Measurements from ENCODE around the gene PORCN.

PORCN gene

GRCh38 chrX:48467281-48467761, 41.5 kb upstream of the PORCN start:
- H3K4me3 ChIP-seq (ENCODE audit: low read depth, low read length), result peak overlapping the region; percentile 52
- TF ChIP-seq CTCF (IDR thresholded peaks at IDR 0.05; ENCODE audit: low read depth, low read length), result no peak

GRCh38 chrX:48468247-48468671, 40.5 kb upstream of the PORCN start:
- TF ChIP-seq CTCF (IDR thresholded peaks at IDR 0.05; ENCODE audit: low read depth, low read length), result no peak
- H3K4me3 ChIP-seq (ENCODE audit: low read depth, low read length), result peak overlapping the region; percentile 52

GRCh38 chrX:48468693-48469691, 39.8 kb upstream of the PORCN start:
- TF ChIP-seq CTCF (IDR thresholded peaks at IDR 0.05; ENCODE audit: low read depth, low read length), result no peak
- no peak overlapping the region for H3K4me3 ChIP-seq (ENCODE audit: low read depth, low read length)

GRCh38 chrX:48470110-48470832, 38.5 kb upstream of the PORCN start, which contains the start of gene SLC38A5:
SLC38A5 (minus strand) TSS chrX:48470260; CDS start chrX:48467924, 2,336 bp downstream.
- no peak within 1 kb of the TSS for H3K4me3 ChIP-seq (ENCODE audit: low read depth, low read length)
- TF ChIP-seq CTCF (IDR thresholded peaks at IDR 0.05; ENCODE audit: low read depth, low read length), result no peak

GRCh38 chrX:48470833-48471118, 38.0 kb upstream of the PORCN start:
- no peak for TF ChIP-seq CTCF (IDR thresholded peaks at IDR 0.05; ENCODE audit: low read depth, low read length)
- H3K4me3 ChIP-seq (ENCODE audit: low read depth, low read length), result no peak overlapping the region

- no peak for TF ChIP-seq CTCF (IDR thresholded peaks at IDR 0.05; ENCODE audit: low read depth, low read length)
- no peak overlapping the region for H3K4me3 ChIP-seq (ENCODE audit: low read depth, low read length)
Measured at GRCh38 chrX:48471504-48471903, 37.3 kb upstream of the PORCN start.

- no peak for TF ChIP-seq CTCF (IDR thresholded peaks at IDR 0.05; ENCODE audit: low read depth, low read length)
- no peak overlapping the region for H3K4me3 ChIP-seq (ENCODE audit: low read depth, low read length)
Measured at GRCh38 chrX:48472225-48472624, 36.6 kb upstream of the PORCN start.

Measured in WI38 (cell line).